Measurements from ENCODE around the gene PXMP4. TPM values are rescaled to one million over a fixed set of nuclear protein-coding genes. Genes with fewer than 3 reads are reported as not detected.

Gene PXMP4
- total RNA-seq, 1 donor from 2014 or later: 3.5 TPM

DNA sequence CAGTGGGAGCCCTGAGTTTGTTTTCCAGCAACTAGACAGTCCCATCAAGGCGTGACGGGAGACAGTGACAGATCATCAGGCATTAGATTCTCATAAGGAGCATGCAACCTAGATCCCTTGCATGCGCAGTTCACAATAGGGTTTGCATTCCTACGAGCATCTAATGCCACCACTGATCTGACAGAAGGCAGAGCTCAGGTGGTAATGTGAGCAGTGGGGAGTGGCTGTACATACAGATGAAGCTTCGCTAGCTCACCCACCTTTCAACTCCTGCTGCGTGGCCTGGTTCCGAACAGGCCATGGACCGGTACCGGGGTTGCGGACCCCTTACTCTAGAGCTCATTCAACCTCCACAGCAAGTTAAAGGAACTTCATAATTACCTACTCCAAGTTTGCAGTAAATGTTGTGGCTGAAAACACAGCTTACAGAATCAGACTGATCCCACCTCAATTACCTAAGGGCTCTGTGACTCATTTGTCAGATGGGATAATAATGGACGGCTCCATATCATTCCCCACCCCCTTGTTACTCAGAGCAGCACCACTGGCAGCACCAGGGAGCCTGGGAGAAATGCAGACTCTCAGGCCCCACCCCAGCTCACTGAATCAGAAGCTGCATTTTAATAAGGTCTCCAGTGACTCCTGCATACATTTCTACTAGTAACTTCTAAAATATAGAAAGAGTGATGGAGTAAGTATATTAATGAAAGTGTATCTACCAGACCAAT is 15.7 kb downstream of the PXMP4 start:
- no peak overlapping the region for H3K4me3 ChIP-seq
- no peak for TF ChIP-seq EZH2 (IDR thresholded peaks at IDR 0.05)
- TF ChIP-seq EZH2phosphoT487 (IDR thresholded peaks at IDR 0.05): no peak
- TF ChIP-seq, protein P1, sequence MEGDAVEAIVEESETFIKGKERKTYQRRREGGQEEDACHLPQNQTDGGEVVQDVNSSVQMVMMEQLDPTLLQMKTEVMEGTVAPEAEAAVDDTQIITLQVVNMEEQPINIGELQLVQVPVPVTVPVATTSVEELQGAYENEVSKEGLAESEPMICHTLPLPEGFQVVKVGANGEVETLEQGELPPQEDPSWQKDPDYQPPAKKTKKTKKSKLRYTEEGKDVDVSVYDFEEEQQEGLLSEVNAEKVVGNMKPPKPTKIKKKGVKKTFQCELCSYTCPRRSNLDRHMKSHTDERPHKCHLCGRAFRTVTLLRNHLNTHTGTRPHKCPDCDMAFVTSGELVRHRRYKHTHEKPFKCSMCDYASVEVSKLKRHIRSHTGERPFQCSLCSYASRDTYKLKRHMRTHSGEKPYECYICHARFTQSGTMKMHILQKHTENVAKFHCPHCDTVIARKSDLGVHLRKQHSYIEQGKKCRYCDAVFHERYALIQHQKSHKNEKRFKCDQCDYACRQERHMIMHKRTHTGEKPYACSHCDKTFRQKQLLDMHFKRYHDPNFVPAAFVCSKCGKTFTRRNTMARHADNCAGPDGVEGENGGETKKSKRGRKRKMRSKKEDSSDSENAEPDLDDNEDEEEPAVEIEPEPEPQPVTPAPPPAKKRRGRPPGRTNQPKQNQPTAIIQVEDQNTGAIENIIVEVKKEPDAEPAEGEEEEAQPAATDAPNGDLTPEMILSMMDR (IDR thresholded peaks at IDR 0.05): no peak
- no peak overlapping the region for H3K4me2 ChIP-seq
- no peaks in the 10 kb centered on the region for H3F3A ChIP-seq (ENCODE audit: low read depth)
- no peaks in the 10 kb centered on the region for H4K20me1 ChIP-seq (ENCODE audit: low read depth)
- H3K79me2 ChIP-seq (ENCODE audit: low read depth): no peaks in the 10 kb centered on the region
- Mint-ChIP-seq H3K36me3 (no peaks in the 10 kb centered on the region), H3K27ac (no peak overlapping the region), H3K4me3 (no peak overlapping the region), H3K9me3 (peaks cover 8% of the 10 kb centered on the region), H3K27me3 (ENCODE audit: insufficient read depth, low read depth) (peaks cover 3% of the 10 kb centered on the region), H3K4me1 (peaks cover 6% of the 10 kb centered on the region)
- H3K27me3 ChIP-seq: no peaks in the 10 kb centered on the region
- no peak overlapping the region for H3K27ac ChIP-seq
- no peaks in the 10 kb centered on the region for H3K9me3 ChIP-seq (ENCODE audit: low read depth)
- H3K9ac ChIP-seq: no peak overlapping the region
- H2AFZ ChIP-seq (replicated peaks): no peak overlapping the region
- no peaks in the 10 kb centered on the region for H3K36me3 ChIP-seq
- H3K4me1 ChIP-seq: no peaks in the 10 kb centered on the region
- DNase-seq (ENCODE audit: low spot score): no peak

DNA sequence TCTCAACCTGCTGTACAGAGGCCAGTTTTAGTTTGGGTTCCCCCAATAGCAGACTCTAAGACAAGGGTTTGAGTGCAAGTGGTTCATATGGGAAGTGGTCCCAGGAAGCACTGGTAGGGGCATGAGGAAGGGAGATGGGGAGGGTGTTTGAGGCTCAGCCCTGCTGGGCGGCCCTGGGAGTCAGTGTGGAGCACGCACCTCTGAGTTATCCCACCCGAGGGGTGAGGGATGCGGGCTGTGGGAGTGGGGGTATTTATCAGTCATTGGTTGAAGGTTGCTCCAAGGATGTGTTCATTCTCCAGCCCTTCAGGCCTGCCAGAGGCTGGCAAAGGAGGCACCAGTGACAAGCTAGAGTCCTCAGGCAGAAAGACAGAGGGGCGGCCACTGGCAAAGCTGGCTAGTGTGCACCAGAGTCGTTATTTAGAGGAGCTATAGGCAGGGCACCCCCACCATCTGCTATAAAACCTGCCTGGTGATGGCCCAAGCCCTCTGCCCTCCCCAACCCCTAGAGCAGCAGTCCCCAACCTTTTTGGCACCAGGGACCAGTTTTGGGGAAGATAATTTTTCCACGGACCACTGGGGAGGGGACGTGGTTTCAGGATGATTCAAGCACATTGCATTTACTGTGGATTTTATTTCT is 16.5 kb downstream of the PXMP4 start:
- H3K27me3 ChIP-seq: no peaks in the 10 kb centered on the region
- H3F3A ChIP-seq (ENCODE audit: low read depth): no peaks in the 10 kb centered on the region
- Mint-ChIP-seq H3K27ac (no peak overlapping the region), H3K4me1 (peaks cover 6% of the 10 kb centered on the region), H3K4me3 (no peak overlapping the region), H3K36me3 (no peaks in the 10 kb centered on the region), H3K27me3 (ENCODE audit: insufficient read depth, low read depth) (peaks cover 3% of the 10 kb centered on the region), H3K9me3 (peaks cover 10% of the 10 kb centered on the region)
- H3K9me3 ChIP-seq (ENCODE audit: low read depth): no peaks in the 10 kb centered on the region
- no peak overlapping the region for H3K4me3 ChIP-seq
- H4K20me1 ChIP-seq (ENCODE audit: low read depth): no peaks in the 10 kb centered on the region
- no peak overlapping the region for H3K4me2 ChIP-seq
- H3K36me3 ChIP-seq: no peaks in the 10 kb centered on the region
- no peaks in the 10 kb centered on the region for H3K4me1 ChIP-seq
- no peak overlapping the region for H3K27ac ChIP-seq
- H3K79me2 ChIP-seq (ENCODE audit: low read depth): no peaks in the 10 kb centered on the region
- TF ChIP-seq EZH2 (IDR thresholded peaks at IDR 0.05): no peak
- TF ChIP-seq EZH2phosphoT487 (IDR thresholded peaks at IDR 0.05): no peak
- TF ChIP-seq, protein P1 (IDR thresholded peaks at IDR 0.05): no peak
- no peak overlapping the region for H2AFZ ChIP-seq (replicated peaks)
- no peak for DNase-seq (ENCODE audit: low spot score)
- no peak overlapping the region for H3K9ac ChIP-seq

DNA sequence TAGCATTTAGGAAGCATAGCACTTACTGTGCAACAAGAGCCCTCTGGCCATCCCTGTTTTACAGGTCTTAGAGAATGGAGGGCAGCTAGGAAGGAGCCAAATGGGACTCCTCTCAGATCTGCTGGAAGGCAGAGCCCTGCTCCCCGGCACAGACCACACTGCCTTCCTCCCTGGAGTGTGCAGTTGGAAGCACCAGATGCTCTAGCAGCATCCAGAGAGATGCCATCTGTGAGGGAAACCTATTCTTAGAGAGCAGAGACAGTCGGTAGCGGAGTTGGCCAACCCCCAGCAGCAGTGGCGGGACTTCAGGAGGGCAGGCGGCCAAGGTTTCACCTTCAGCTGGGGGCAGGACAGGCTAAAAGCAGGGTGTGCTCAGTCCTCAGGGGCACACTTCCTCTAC is 17.2 kb downstream of the PXMP4 start:
- Mint-ChIP-seq H3K27ac (no peak overlapping the region), H3K4me3 (no peak overlapping the region), H3K27me3 (ENCODE audit: insufficient read depth, low read depth) (peaks cover 6% of the 10 kb centered on the region), H3K9me3 (peaks cover 14% of the 10 kb centered on the region), H3K36me3 (peaks cover 2% of the 10 kb centered on the region), H3K4me1 (peaks cover 6% of the 10 kb centered on the region)
- H3K36me3 ChIP-seq: no peaks in the 10 kb centered on the region
- no peak overlapping the region for H2AFZ ChIP-seq (replicated peaks)
- no peak overlapping the region for H3K9ac ChIP-seq
- no peaks in the 10 kb centered on the region for H3K79me2 ChIP-seq (ENCODE audit: low read depth)
- no peak for TF ChIP-seq EZH2 (IDR thresholded peaks at IDR 0.05)
- TF ChIP-seq, protein P1 (IDR thresholded peaks at IDR 0.05): no peak
- TF ChIP-seq EZH2phosphoT487 (IDR thresholded peaks at IDR 0.05): no peak
- no peak overlapping the region for H3K4me3 ChIP-seq
- H3F3A ChIP-seq (ENCODE audit: low read depth): no peaks in the 10 kb centered on the region
- DNase-seq (ENCODE audit: low spot score): no peak
- no peak overlapping the region for H3K4me2 ChIP-seq
- no peak overlapping the region for H3K27ac ChIP-seq
- H3K9me3 ChIP-seq (ENCODE audit: low read depth): no peaks in the 10 kb centered on the region
- H4K20me1 ChIP-seq (ENCODE audit: low read depth): no peaks in the 10 kb centered on the region
- H3K27me3 ChIP-seq: no peaks in the 10 kb centered on the region
- H3K4me1 ChIP-seq: no peaks in the 10 kb centered on the region

All from neural progenitor cell (in vitro differentiated cells).